ENCODE data around the gene SOX18. TPM values are rescaled to one million over a fixed set of nuclear protein-coding genes. Genes with fewer than 3 reads are reported as not detected.

SOX18 gene
- total and polyA plus RNA-seq, 2 of the 4 experiments (the other 2 are of a cell fraction) = not detected

- no TSS peak for BruUV-seq (replicated peaks)
- DNase-seq (no peak), ATAC-seq (ENCODE audit: low read depth) (no peak)
Observed at GRCh38 chr20:64074184-64074789, 24.8 kb upstream of the SOX18 start.

More at GRCh38 chr20:64074184-64074789, 24.8 kb upstream of the SOX18 start:
- H3K18ac ChIP-seq (ENCODE audit: low read depth, low read length) = no peak overlapping the region
- no peak overlapping the region for H4K5ac ChIP-seq (ENCODE audit: low read depth, low read length)
- H3K56ac ChIP-seq (ENCODE audit: extremely low read depth, insufficient read depth, low read length) = no peak overlapping the region
- intact Hi-C loops (cut with micrococcal nuclease) (no loop called here), in situ Hi-C loops (cut with MboI; ENCODE audit: low sequenced_read_pairs) (no loop called here), dilution Hi-C loops (cut with HindIII; ENCODE audit: low sequenced_read_pairs, unreplicated experiment) (no loop called here)
- WGBS, 2 experiments (ENCODE audit: extremely low coverage in 2 of 2, insufficient read length in 1 of 2) = 90% methylated on average over 17 of the region's 28 CpGs; no CpG with 5 or more reads in 1 of the 2 experiments
- no peak overlapping the region for H2BK5ac ChIP-seq (ENCODE audit: low read depth, low read length, poor library complexity, severe bottlenecking)
- H3K4me2 ChIP-seq (ENCODE audit: low read depth, low read length) = no peak overlapping the region
- peaks cover 6 to 8% of the 10 kb centered on the region in 2 experiments; a peak in 3 of 4 replicates for H3K79me1 ChIP-seq (ENCODE audit: low read depth in 1 of 2, low read length in 2 of 2)
- H3K4ac ChIP-seq (ENCODE audit: low read depth, low read length) = no peak overlapping the region
- no peak overlapping the region for H3K14ac ChIP-seq (replicated peaks; ENCODE audit: low read depth, low read length)
- peak overlapping the region; percentile 65 for H2AK9ac ChIP-seq (replicated peaks; ENCODE audit: low read depth, low read length, poor library complexity)
- TF ChIP-seq CHD1 (IDR thresholded peaks at IDR 0.05; ENCODE audit: low read depth, low read length) (no peak), NFE2L2 (IDR thresholded peaks at IDR 0.05; ENCODE audit: low read depth, low read length) (no peak), FOS (IDR thresholded peaks at IDR 0.05; ENCODE audit: low read depth, low read length) (no peak), RFX5 (IDR thresholded peaks at IDR 0.05; ENCODE audit: low read depth, low read length) (no peak), CTCF (conservative IDR thresholded peaks at IDR 0.05; ENCODE audit: low read depth, low read length) (no peak), CEBPB (IDR thresholded peaks at IDR 0.05; ENCODE audit: low read depth, low read length) (no peak), SMC3 (IDR thresholded peaks at IDR 0.05; ENCODE audit: low read depth, low read length) (no peak), RAD21 (IDR thresholded peaks at IDR 0.05; ENCODE audit: low read length) (no peak), MAFK (IDR thresholded peaks at IDR 0.05; ENCODE audit: low read depth, low read length) (no peak), MAZ (IDR thresholded peaks at IDR 0.05; ENCODE audit: borderline replicate concordance, low read depth, low read length) (no peak), ELK1 (IDR thresholded peaks at IDR 0.05; ENCODE audit: borderline replicate concordance, low read depth, low read length) (no peak)
- TF ChIP-seq, protein P1, sequence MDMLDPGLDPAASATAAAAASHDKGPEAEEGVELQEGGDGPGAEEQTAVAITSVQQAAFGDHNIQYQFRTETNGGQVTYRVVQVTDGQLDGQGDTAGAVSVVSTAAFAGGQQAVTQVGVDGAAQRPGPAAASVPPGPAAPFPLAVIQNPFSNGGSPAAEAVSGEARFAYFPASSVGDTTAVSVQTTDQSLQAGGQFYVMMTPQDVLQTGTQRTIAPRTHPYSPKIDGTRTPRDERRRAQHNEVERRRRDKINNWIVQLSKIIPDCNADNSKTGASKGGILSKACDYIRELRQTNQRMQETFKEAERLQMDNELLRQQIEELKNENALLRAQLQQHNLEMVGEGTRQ (IDR thresholded peaks at IDR 0.05; ENCODE audit: low read depth, low read length) = no peak
- no peaks in the 10 kb centered on the region for H3K27me3 ChIP-seq (ENCODE audit: control insufficient read depth, insufficient read depth, low read length)
- H4K91ac ChIP-seq (ENCODE audit: insufficient read depth, low read depth, low read length) = no peak overlapping the region
- ChIA-PET POLR2A (ENCODE audit: unreplicated experiment) (interaction anchor here (0.8 kb wide), 1 partner anchor 11 kb away, joined by 3 read pairs; the partner anchor contains the start of gene TCEA2), CTCF (interaction anchor here (0.6 kb wide), 1 partner anchor 64 kb away, joined by 3 read pairs; no protein-coding TSS in a partner anchor)
- no peak overlapping the region for H3K27ac ChIP-seq (ENCODE audit: insufficient read depth, low read length)
- H2AK5ac ChIP-seq (ENCODE audit: low read depth, low read length) = no peak overlapping the region
- peaks cover 11% of the 10 kb centered on the region for H3K4me1 ChIP-seq (ENCODE audit: control insufficient read depth, insufficient read depth, low read length)
- no peaks in the 10 kb centered on the region for H3K9me3 ChIP-seq (ENCODE audit: control insufficient read depth, insufficient read depth, low read length)
- H4K20me1 ChIP-seq (ENCODE audit: insufficient read depth, low read length) = no peaks in the 10 kb centered on the region; the same call in none of the 2 replicates
- peak overlapping the region; percentile 14 for H2AFZ ChIP-seq (replicated peaks; ENCODE audit: low read length, poor library complexity)
- no peaks in the 10 kb centered on the region for H3K9me1 ChIP-seq (ENCODE audit: insufficient read depth, low read length)
- H3K9ac ChIP-seq (ENCODE audit: low read depth, low read length) = no peak overlapping the region
- H3K23ac ChIP-seq (ENCODE audit: low read depth, low read length) = no peak overlapping the region
- no peak overlapping the region for H2BK120ac ChIP-seq (ENCODE audit: low read depth, low read length)
- no peak overlapping the region for H2BK15ac ChIP-seq (ENCODE audit: low read depth, low read length)
- H3K36me3 ChIP-seq (ENCODE audit: control insufficient read depth, insufficient read depth, low read length) = peaks cover 26% of the 10 kb centered on the region; the same call in 1 of the 2 replicates
- no peak overlapping the region for H4K8ac ChIP-seq (ENCODE audit: low read depth in 2 of 2, low read length in 2 of 2)
- no peak overlapping the region for H3K4me3 ChIP-seq (ENCODE audit: insufficient read depth, low read depth, low read length)
- no peak overlapping the region for H2BK20ac ChIP-seq (ENCODE audit: low read depth, low read length)
